Renal pelvis (tissue), 4 donors: ENCODE results near the gene ABRACL. TPM values are rescaled to one million over a fixed set of nuclear protein-coding genes. Genes with fewer than 3 reads are reported as not detected.
"Not testable (repeated sequence)": the region's sequence is repeated elsewhere in the genome, so short reads cannot be mapped to it uniquely, and the experiment has no call there.

Source experiments
- DNase-seq: peaks from one replicate; pipeline ENCODE4 v3.0.0-alpha.2; 2013
- polyA plus RNA-seq, 3 donors: library from polyadenylated mRNA; unstranded; fragments of 120-200 nt; gene quantifications; one replicate each; pipeline ENCODE4 v1.2.1, GENCODE V29; 2013; ENCODE audit not compliant: insufficient read length in 3 of 3

ABRACL gene
- polyA plus RNA-seq, 3 donors, result 43.4 to 47.9 (median 43.9) TPM

GRCh38 chr6:138999949-139000725 lies 28.4 kb upstream of the ABRACL start:
- no peak for DNase-seq

GRCh38 chr6:139003751-139004150 lies 24.8 kb upstream of the ABRACL start:
- no peak for DNase-seq

- DNase-seq, result no peak
Measured at GRCh38 chr6:139006477-139006876, 22.1 kb upstream of the ABRACL start.

GRCh38 chr6:139007428-139007827 lies 21.1 kb upstream of the ABRACL start:
- DNase-seq, result no peak

GRCh38 chr6:139008117-139008516 lies 20.4 kb upstream of the ABRACL start:
- DNase-seq, result no peak

GRCh38 chr6:139010674-139011073 lies 17.9 kb upstream of the ABRACL start:
- DNase-seq, result no peak

- no peak for DNase-seq
Measured at GRCh38 chr6:139011980-139012379, 16.6 kb upstream of the ABRACL start.

- no peak for DNase-seq
Measured at GRCh38 chr6:139013185-139013800, 15.3 kb upstream of the ABRACL start.

- no peak for DNase-seq
Measured at GRCh38 chr6:139014945-139015344, 13.6 kb upstream of the ABRACL start.

GRCh38 chr6:139016337-139017213 lies 12.0 kb upstream of the ABRACL start:
- peak; percentile 16 for DNase-seq

GRCh38 chr6:139017227-139017626 lies 11.3 kb upstream of the ABRACL start:
- peak; percentile 16 for DNase-seq

GRCh38 chr6:139019722-139020121 lies 8.8 kb upstream of the ABRACL start:
- DNase-seq, result no peak

- no peak for DNase-seq
Measured at GRCh38 chr6:139020689-139021088, 7.9 kb upstream of the ABRACL start.

- DNase-seq, result not testable (repeated sequence)
Measured at GRCh38 chr6:139025416-139025815, 3.1 kb upstream of the ABRACL start.

- peak; percentile 21 for DNase-seq
Measured at GRCh38 chr6:139027620-139028182, 844 bp upstream of the ABRACL start.

GRCh38 chr6:139028215-139028657 lies 309 bp upstream of the ABRACL start:
- no peak for DNase-seq

- DNase-seq, result peak; percentile 58
Measured at GRCh38 chr6:139029470-139030227, 1.1 kb downstream of the ABRACL start.

GRCh38 chr6:139030228-139030963 lies 1.9 kb downstream of the ABRACL start:
- no peak for DNase-seq

- DNase-seq, result no peak
Measured at GRCh38 chr6:139037490-139037889, 8.9 kb downstream of the ABRACL start.

GRCh38 chr6:139044250-139044649 lies 15.7 kb downstream of the ABRACL start:
- DNase-seq, result no peak

- peak; percentile 14 for DNase-seq
Measured at GRCh38 chr6:139047677-139048076, 19.1 kb downstream of the ABRACL start.
